Activated CD8-positive, alpha-beta memory T cell treated with anti-CD3 and anti-CD28 coated beads, Interleukin-2, amount 50 U/mL, for 1 hour (primary cell): ENCODE measurements around the gene PLA2G4E.
A peak's percentile ranks its signal among the peaks of the same experiment; 100 is the strongest.

Source experiments
- DNase-seq: peaks from one replicate; pipeline ENCODE4 v3.0.0-alpha.2; 2020; ENCODE audit errors: extremely low read depth

PLA2G4E gene

DNA sequence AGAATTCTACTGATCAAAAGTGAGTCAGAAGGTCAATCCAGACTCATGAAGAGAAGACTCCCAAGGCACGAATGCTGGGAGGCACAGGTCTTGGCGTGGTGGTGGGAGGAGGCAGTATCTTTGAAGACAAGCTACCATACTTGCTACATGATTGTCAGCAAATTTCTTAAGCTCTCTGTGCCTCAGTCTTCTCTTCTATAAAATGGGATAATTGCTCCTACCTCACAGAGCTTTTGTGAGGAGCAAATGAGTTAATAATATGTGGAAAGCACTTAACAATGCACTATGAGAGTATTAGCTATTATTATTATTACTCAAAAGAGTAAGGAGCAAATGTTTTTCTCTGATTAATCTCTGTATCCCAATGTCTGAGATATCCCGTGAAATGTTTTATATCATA lies 84.7 kb downstream of the PLA2G4E start:
- no peak for DNase-seq

DNA sequence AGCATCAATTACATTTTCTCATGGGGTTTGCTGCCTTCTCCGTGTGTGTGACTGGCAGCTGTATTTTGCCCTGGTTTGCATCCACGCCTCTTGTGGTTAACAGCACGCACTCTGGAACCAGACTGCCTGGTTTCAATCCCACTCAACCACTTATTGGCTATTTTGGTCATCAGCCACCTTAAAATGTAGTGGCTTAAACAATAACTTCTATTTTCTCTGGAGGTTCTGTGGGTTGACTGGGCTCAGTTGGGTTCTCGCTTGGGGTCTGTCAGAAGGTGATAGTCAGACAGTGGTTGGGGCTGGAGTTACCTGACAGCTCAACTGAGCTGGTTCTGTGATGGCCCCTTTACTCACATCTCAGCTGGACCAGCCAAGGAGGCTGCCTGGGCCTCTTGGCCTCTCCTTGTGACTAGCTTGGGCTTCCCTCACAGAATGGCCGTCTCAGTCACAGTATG lies 85.2 kb downstream of the PLA2G4E start:
- DNase-seq = no peak

- DNase-seq = peak; percentile 35
Measured at GRCh38 chr15:41934843-41935242, 86.0 kb downstream of the PLA2G4E start.

DNA sequence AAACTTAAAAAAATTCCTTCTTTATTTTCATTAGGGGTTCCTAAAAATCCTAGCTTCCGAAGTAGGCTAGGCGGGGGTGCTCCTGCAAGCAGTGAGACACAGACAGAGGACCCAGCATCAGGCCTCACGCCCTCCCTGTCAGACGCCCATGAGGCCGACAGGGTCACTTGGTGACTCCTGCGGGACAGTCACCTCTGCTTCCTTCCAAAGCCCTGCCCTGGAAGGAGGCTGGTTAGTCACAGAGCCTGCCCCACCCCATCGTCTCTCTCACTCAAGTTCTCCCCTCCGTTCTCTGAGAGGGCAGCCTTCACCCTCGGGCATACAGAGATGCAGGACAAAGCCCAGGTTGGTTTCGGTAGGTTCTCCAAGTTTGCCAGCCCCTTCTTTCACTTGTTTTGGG lies 87.1 kb downstream of the PLA2G4E start:
- DNase-seq = no peak

- DNase-seq = no peak
Measured at GRCh38 chr15:41933326-41933725, 87.5 kb downstream of the PLA2G4E start.

- DNase-seq = no peak
Measured at GRCh38 chr15:41932511-41933289, 88.1 kb downstream of the PLA2G4E start.

DNA sequence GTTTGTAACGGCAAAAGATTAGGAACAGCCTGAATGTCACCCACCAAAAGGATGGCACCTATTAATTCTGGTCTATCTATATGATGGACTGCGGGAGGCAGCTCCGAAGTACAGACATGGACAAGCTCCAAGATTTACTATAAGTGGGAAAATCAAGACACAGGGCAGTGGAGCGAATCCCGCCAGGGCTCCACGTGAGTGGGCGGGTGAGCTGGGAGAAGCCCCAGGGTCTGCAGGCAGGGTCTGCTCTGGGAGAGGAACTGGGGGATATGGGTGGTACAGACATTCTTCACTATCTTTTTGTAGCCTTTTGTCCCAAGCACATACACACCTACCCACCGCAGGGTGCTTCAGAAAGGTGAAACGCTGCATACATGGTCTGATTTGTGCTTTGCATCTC lies 88.7 kb downstream of the PLA2G4E start:
- no peak for DNase-seq
